HepG2 (cell line): ENCODE measurements around the gene CNIH3.
"Not testable (repeated sequence)": the region's sequence is repeated elsewhere in the genome, so short reads cannot be mapped to it uniquely, and the experiment has no call there.

ENCODE experiments used
- HDAC6 ChIP-seq: fragments of 200-600 bp; sonication (generic); IDR thresholded peaks from 2 replicates; pipeline ENCODE4 v1.7.0; 2017; ENCODE audit warnings: mild to moderate bottlenecking, antibody characterized with exemption, low read length, low read depth
- SAFB2 ChIP-seq: sonication (generic); formaldehyde crosslinking; IDR thresholded peaks from 2 replicates; pipeline ENCODE4 v1.5.1; 2020; ENCODE audit warnings: missing genetic modification reagents, low read depth, mild to moderate bottlenecking, borderline replicate concordance

GRCh38 chr1:224571975-224572374, 44.1 kb upstream of the CNIH3 start:
- TF ChIP-seq HDAC6, SAFB2: not testable (repeated sequence)
